Measurements from ENCODE around the gene RXRA. TPM values are rescaled to one million over a fixed set of nuclear protein-coding genes. Genes with fewer than 3 reads are reported as not detected.
A peak's percentile ranks its signal among the peaks of the same experiment; 100 is the strongest.

Gene RXRA
- total RNA-seq, 1 experiment from 2014 or later: 31.6 TPM

- in situ Hi-C loops (cut with HindIII; ENCODE audit: low pct_unique_long_range_greater_than_20kb, low sequenced_read_pairs): no loop called here
- no peak for TF ChIP-seq TCF7L2 (IDR thresholded peaks at IDR 0.05; ENCODE audit: low read depth, low read length)
- Histone ChIP-seq H3K9me3 (ENCODE audit: control insufficient read depth, insufficient read depth, low read depth, low read length) (no peaks in the 10 kb centered on the region), H3K4me3 (ENCODE audit: low read depth in 2 of 2, low read length in 2 of 2) (no peak overlapping the region), H3K4me1 (ENCODE audit: control insufficient read depth, insufficient read depth, low read length) (peaks cover 73% of the 10 kb centered on the region), H3K27ac (ENCODE audit: low read length) (peak overlapping the region; percentile 77), H3K36me3 (ENCODE audit: control insufficient read depth, insufficient read depth, low read length) (no peaks in the 10 kb centered on the region), H3K27me3 (ENCODE audit: control insufficient read depth, insufficient read depth, low read length) (no peaks in the 10 kb centered on the region)
- DNase-seq (ENCODE audit: low read depth, low spot score) (no peak), ATAC-seq (peak; percentile 24)
- intact Hi-C loops (cut with micrococcal nuclease; ENCODE audit: unreplicated experiment): no loop called here
- CTCF ChIA-PET: no interaction called here
- POLR2A ChIA-PET: no interaction called here
- no TSS peak for BruUV-seq (replicated peaks)
These were observed 51.7 kb downstream of the RXRA start for GRCh38 chr9:134377976-134378375.

- no peaks in the 10 kb centered on the region for H3K36me3 ChIP-seq (ENCODE audit: control insufficient read depth, insufficient read depth, low read length)
- intact Hi-C loops (cut with micrococcal nuclease; ENCODE audit: unreplicated experiment) (no loop called here), in situ Hi-C loops (cut with HindIII; ENCODE audit: low pct_unique_long_range_greater_than_20kb, low sequenced_read_pairs) (no loop called here)
- no TSS peak for BruUV-seq (replicated peaks)
- TF ChIP-seq SIN3A (IDR thresholded peaks at IDR 0.05; ENCODE audit: borderline replicate concordance, insufficient read depth, low read depth, low read length): no peak
- TF ChIP-seq TCF7L2 (IDR thresholded peaks at IDR 0.05; ENCODE audit: low read depth, low read length): no peak
- no peak for TF ChIP-seq REST (IDR thresholded peaks at IDR 0.05; ENCODE audit: insufficient read depth in 1 of 2, low read depth in 2 of 2, low read length in 1 of 2)
- peak overlapping the region; percentile 77 for H3K27ac ChIP-seq (ENCODE audit: low read length)
- DNase-seq (ENCODE audit: low read depth, low spot score) (no peak), ATAC-seq (peak; percentile 57)
- H3K4me3 ChIP-seq (ENCODE audit: low read depth in 2 of 2, low read length in 2 of 2): no peak overlapping the region
- CTCF ChIA-PET: no interaction called here
- H3K9me3 ChIP-seq (ENCODE audit: control insufficient read depth, insufficient read depth, low read depth, low read length): no peaks in the 10 kb centered on the region
- POLR2A ChIA-PET: interaction anchor here (0.9 kb wide), 1 partner anchor 13 kb away, joined by 3 read pairs; no protein-coding TSS in a partner anchor
- no peaks in the 10 kb centered on the region for H3K27me3 ChIP-seq (ENCODE audit: control insufficient read depth, insufficient read depth, low read length)
- peaks cover 70% of the 10 kb centered on the region for H3K4me1 ChIP-seq (ENCODE audit: control insufficient read depth, insufficient read depth, low read length)
These were observed 52.7 kb downstream of the RXRA start for GRCh38 chr9:134378901-134379338.

- TF ChIP-seq REST (IDR thresholded peaks at IDR 0.05; ENCODE audit: insufficient read depth in 1 of 2, low read depth in 2 of 2, low read length in 1 of 2): no peak
- TF ChIP-seq POLR2AphosphoS5 (IDR thresholded peaks at IDR 0.05; ENCODE audit: low read depth, low read length): no peak
- no peak for TF ChIP-seq CTCF (IDR thresholded peaks at IDR 0.05)
- no peak for TF ChIP-seq SIN3A (IDR thresholded peaks at IDR 0.05; ENCODE audit: borderline replicate concordance, insufficient read depth, low read depth, low read length)
- no peak for TF ChIP-seq TCF7L2 (IDR thresholded peaks at IDR 0.05; ENCODE audit: low read depth, low read length)
- DNase-seq (ENCODE audit: low read depth, low spot score) (no peak), ATAC-seq (peak; percentile 52)
- Histone ChIP-seq H3K4me3 (ENCODE audit: low read depth in 2 of 2, low read length in 2 of 2) (no peak overlapping the region), H3K4me1 (ENCODE audit: control insufficient read depth, insufficient read depth, low read length) (peaks cover 61% of the 10 kb centered on the region), H3K27ac (ENCODE audit: low read length) (peak overlapping the region; percentile 77), H3K27me3 (ENCODE audit: control insufficient read depth, insufficient read depth, low read length) (no peaks in the 10 kb centered on the region), H3K9me3 (ENCODE audit: control insufficient read depth, insufficient read depth, low read depth, low read length) (no peaks in the 10 kb centered on the region), H3K36me3 (ENCODE audit: control insufficient read depth, insufficient read depth, low read length) (no peaks in the 10 kb centered on the region)
- no TSS peak for BruUV-seq (replicated peaks)
- ChIA-PET POLR2A (no interaction called here), CTCF (interaction anchor here (0.6 kb wide), 1 partner anchor 211 kb away, joined by 3 read pairs; no protein-coding TSS in a partner anchor)
- in situ Hi-C loops (cut with HindIII; ENCODE audit: low pct_unique_long_range_greater_than_20kb, low sequenced_read_pairs): no loop called here
- intact Hi-C loops (cut with micrococcal nuclease; ENCODE audit: unreplicated experiment): no loop called here
These were observed 53.6 kb downstream of the RXRA start for GRCh38 chr9:134379831-134380365.

Data from Panc1 (cell line).